HFFc6 (cell line): ENCODE results near the gene PLEKHA6. TPM values are rescaled to one million over a fixed set of nuclear protein-coding genes. Genes with fewer than 3 reads are reported as not detected.

Source experiments
- DNase-seq: peaks from one replicate; pipeline ENCODE4 v3.0.0-alpha.2; 2018
- H3K27ac Mint-ChIP-seq: 2 replicates; pipeline ENCODE4 v1.8.0; 2020; ENCODE audit warnings: mild to moderate bottlenecking, mixed read lengths
- H3K27me3 Mint-ChIP-seq: 2 replicates; pipeline ENCODE4 v1.8.0; 2021; ENCODE audit warnings: mild to moderate bottlenecking, moderate library complexity, mixed read lengths; ENCODE audit not compliant: insufficient read depth
- H3K36me3 Mint-ChIP-seq: 2 replicates; pipeline ENCODE4 v1.8.0; 2021; ENCODE audit warnings: low read depth, mixed read lengths
- H3K4me1 Mint-ChIP-seq: 2 replicates; pipeline ENCODE4 v1.8.0; 2020; ENCODE audit warnings: low read depth, mixed read lengths
- H3K4me3 Mint-ChIP-seq: 2 replicates; pipeline ENCODE4 v1.8.0; 2020; ENCODE audit warnings: mild to moderate bottlenecking, moderate library complexity, mixed read lengths
- H3K9me3 Mint-ChIP-seq: 2 replicates; pipeline ENCODE4 v1.8.0; 2020; ENCODE audit warnings: mild to moderate bottlenecking, mixed read lengths
- total RNA-seq, 6 experiments: library from RNA; stranded (reverse); fragmentation: NEBNext Ultra II Directional; extraction: Animal tissue kit (Norgen Biotek cat#: 25700); gene quantifications; 2 replicates in 1 of 6; 3 replicates in 5 of 6; pipeline ENCODE4 v1.2.3, GENCODE V29; 2021
- TF ChIP-seq, protein P1 (sequence below): fragments of 200-600 bp; sonication (generic); IDR thresholded peaks from 2 replicates; pipeline ENCODE4 v1.5.0; 2021; ENCODE audit warnings: antibody characterized with exemption, mild to moderate bottlenecking

Gene PLEKHA6
- total RNA-seq, 6 experiments from 2014 or later = 1.3 to 2.4 (median 1.5) TPM

GRCh38 chr1:204338360-204338759 is 21.4 kb downstream of the PLEKHA6 start:
- no peak overlapping the region for H3K27ac Mint-ChIP-seq

DNA sequence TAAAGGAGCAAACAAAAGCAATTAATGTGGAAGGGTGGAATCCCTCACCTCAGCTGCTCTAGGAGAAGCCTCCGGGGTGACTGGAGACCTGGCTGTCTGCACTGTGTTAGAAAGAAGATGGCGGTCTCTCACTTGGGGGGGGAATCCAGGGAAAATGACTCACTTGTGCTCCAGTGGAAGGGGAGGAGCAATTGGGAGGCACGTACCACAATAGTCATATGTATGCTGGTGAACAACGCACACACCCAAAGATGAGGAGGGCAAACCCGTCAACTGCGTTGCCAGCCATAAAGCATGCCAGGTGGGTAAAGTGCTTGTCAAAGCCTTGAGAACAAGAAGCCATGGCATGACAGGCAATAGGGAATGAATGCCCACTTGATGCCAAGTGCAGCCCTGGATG is 22.1 kb downstream of the PLEKHA6 start:
- Mint-ChIP-seq H3K27ac (no peak overlapping the region), H3K36me3 (no peaks in the 10 kb centered on the region), H3K4me1 (peaks cover 22% of the 10 kb centered on the region), H3K4me3 (no peak overlapping the region), H3K9me3 (no peaks in the 10 kb centered on the region), H3K27me3 (peaks cover 7% of the 10 kb centered on the region; the same call in 1 of the 2 replicates)
- no peak for DNase-seq
- TF ChIP-seq, protein P1, sequence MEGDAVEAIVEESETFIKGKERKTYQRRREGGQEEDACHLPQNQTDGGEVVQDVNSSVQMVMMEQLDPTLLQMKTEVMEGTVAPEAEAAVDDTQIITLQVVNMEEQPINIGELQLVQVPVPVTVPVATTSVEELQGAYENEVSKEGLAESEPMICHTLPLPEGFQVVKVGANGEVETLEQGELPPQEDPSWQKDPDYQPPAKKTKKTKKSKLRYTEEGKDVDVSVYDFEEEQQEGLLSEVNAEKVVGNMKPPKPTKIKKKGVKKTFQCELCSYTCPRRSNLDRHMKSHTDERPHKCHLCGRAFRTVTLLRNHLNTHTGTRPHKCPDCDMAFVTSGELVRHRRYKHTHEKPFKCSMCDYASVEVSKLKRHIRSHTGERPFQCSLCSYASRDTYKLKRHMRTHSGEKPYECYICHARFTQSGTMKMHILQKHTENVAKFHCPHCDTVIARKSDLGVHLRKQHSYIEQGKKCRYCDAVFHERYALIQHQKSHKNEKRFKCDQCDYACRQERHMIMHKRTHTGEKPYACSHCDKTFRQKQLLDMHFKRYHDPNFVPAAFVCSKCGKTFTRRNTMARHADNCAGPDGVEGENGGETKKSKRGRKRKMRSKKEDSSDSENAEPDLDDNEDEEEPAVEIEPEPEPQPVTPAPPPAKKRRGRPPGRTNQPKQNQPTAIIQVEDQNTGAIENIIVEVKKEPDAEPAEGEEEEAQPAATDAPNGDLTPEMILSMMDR = no peak

More at GRCh38 chr1:204338360-204338759, 21.4 kb downstream of the PLEKHA6 start:
- no peaks in the 10 kb centered on the region for H3K9me3 Mint-ChIP-seq
- no peak overlapping the region for H3K4me3 Mint-ChIP-seq
- H3K27me3 Mint-ChIP-seq = peaks cover 9% of the 10 kb centered on the region; the same call in 1 of the 2 replicates
- TF ChIP-seq, protein P1 = no peak
- H3K4me1 Mint-ChIP-seq = peaks cover 26% of the 10 kb centered on the region
- no peak for DNase-seq
- no peaks in the 10 kb centered on the region for H3K36me3 Mint-ChIP-seq

DNA sequence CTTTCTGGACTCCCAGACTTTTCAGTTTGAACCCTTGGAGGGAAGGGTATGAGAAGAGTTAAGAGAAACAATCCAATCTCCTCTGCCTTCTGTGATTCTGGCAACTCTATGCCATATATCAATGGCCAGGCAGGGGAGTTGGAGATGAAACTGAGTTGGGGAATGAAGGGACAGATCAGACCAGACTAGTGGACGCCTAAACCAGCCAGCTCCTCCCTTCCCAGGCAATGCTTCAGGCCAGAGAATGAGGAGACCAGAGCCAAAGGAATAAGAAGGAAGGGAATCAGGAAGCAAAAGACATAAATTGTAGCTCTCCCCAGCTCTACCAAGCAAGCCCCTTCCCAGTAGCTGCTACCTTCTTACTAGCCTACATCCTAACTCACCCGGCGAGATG is 22.7 kb downstream of the PLEKHA6 start:
- no peaks in the 10 kb centered on the region for H3K9me3 Mint-ChIP-seq

DNA sequence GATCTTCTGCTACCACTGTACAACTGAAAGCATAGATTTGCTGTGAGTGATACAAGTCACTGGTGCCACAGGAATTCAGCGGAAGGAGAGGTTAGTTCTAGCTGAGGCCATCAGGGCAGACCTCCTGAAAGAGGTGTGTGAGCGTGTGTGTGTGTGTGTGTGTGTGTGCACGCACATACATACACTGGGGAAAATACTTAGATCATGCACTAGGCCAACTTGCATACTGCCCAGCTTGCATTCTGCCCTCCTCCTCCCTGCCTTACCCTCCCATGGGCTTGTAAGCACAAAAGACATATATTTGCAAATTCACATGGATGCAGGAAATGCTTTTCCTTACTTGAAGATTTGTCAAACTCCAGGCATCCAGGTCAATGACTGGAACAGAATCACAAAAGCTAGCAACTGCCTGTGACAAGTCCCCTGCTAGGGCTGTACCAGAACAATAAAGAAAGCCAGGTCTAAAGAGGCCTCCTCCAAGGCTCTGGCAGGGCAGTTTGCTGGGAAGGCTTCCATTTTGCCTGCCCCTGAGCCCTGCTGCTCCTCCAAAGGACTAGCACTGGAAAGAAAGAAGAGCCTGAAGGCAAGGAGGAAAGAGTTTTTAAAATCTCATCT is 23.2 kb downstream of the PLEKHA6 start:
- Mint-ChIP-seq H3K4me1 (peaks cover 13% of the 10 kb centered on the region), H3K27ac (no peak overlapping the region), H3K4me3 (no peak overlapping the region), H3K27me3 (peaks cover 6% of the 10 kb centered on the region; the same call in 1 of the 2 replicates), H3K9me3 (no peaks in the 10 kb centered on the region), H3K36me3 (no peaks in the 10 kb centered on the region)
- no peak for DNase-seq
- TF ChIP-seq, protein P1 = no peak

More for the DNA sequence above, 22.7 kb downstream of the PLEKHA6 start:
- Mint-ChIP-seq H3K4me3 (no peak overlapping the region), H3K27ac (no peak overlapping the region), H3K27me3 (peaks cover 5% of the 10 kb centered on the region; the same call in 1 of the 2 replicates), H3K36me3 (no peaks in the 10 kb centered on the region), H3K4me1 (peaks cover 18% of the 10 kb centered on the region)
- TF ChIP-seq, protein P1 = no peak
- DNase-seq = no peak

- Mint-ChIP-seq H3K27ac (no peak overlapping the region), H3K4me1 (peaks cover 3% of the 10 kb centered on the region), H3K4me3 (no peak overlapping the region), H3K36me3 (no peaks in the 10 kb centered on the region), H3K9me3 (no peaks in the 10 kb centered on the region), H3K27me3 (peaks cover 7% of the 10 kb centered on the region; the same call in 1 of the 2 replicates)
- TF ChIP-seq, protein P1 = no peak
- no peak for DNase-seq
Observed at GRCh38 chr1:204335533-204335932, 24.2 kb downstream of the PLEKHA6 start.
